NT2/D1 (cell line): ENCODE measurements around the gene GPR15.

ENCODE experiments used
- SUZ12 ChIP-seq: IDR thresholded peaks from 2 replicates; pipeline ENCODE4 v1.6.1; 2011; ENCODE audit not compliant: insufficient read length, insufficient read depth; ENCODE audit errors: extremely low read depth
- YY1 ChIP-seq: IDR thresholded peaks from 2 replicates; pipeline ENCODE4 v1.6.1; 2011; ENCODE audit not compliant: insufficient read length, insufficient read depth
- ZNF274 ChIP-seq: IDR thresholded peaks from 2 replicates; pipeline ENCODE4 v1.6.1; 2011; ENCODE audit warnings: mild to moderate bottlenecking, low read depth, low read length

- TF ChIP-seq YY1, result no peak
- no peak for TF ChIP-seq ZNF274
- TF ChIP-seq SUZ12, result no peak
These were observed 1.8 kb upstream of the GPR15 start for GRCh38 chr3:98529856-98530459.
